ENCODE data around the gene CFAP46. TPM values are rescaled to one million over a fixed set of nuclear protein-coding genes. Genes with fewer than 3 reads are reported as not detected.
A peak's percentile ranks its signal among the peaks of the same experiment; 100 is the strongest.
"Not testable (repeated sequence)": the region's sequence is repeated elsewhere in the genome, so short reads cannot be mapped to it uniquely, and the experiment has no call there.

Gene CFAP46
- total and polyA plus RNA-seq, 4 donors, result 0.33 to 0.59 (median 0.42) TPM

- H3K4me3 ChIP-seq (ENCODE audit: low read depth in 1 of 3, low read length in 3 of 3), result no peak overlapping the region
- 84% methylated on average over 22 of the region's 22 CpGs for WGBS
- peaks cover 0 to 18% (median 7%) of the 10 kb centered on the region in 4 donors for H3K36me3 ChIP-seq (ENCODE audit: control insufficient read depth in 4 of 4, insufficient read depth in 3 of 4, low read depth in 1 of 4, low read length in 3 of 4)
- no peaks in the 10 kb centered on the region for H3K27me3 ChIP-seq (ENCODE audit: control insufficient read depth in 4 of 4, insufficient read depth in 4 of 4, low read length in 3 of 4)
- no peak overlapping the region for H3K27ac ChIP-seq (ENCODE audit: low read depth in 1 of 2, low read length in 2 of 2)
- no peak overlapping the region for H3K9ac ChIP-seq (ENCODE audit: low read depth in 1 of 2, low read length in 2 of 2)
- no peaks in the 10 kb centered on the region for H3K4me1 ChIP-seq (ENCODE audit: control insufficient read depth in 4 of 4, insufficient read depth in 4 of 4, low read length in 3 of 4)
- peak; percentile 41 for DNase-seq (ENCODE audit: low spot score)
- no peaks in the 10 kb centered on the region for H3K9me3 ChIP-seq (ENCODE audit: control insufficient read depth in 4 of 4, low read length in 3 of 4)
- TF ChIP-seq JUND (IDR thresholded peaks at IDR 0.05), result no peak
- TF ChIP-seq HNF4G (IDR thresholded peaks at IDR 0.05), result no peak
- no peak for TF ChIP-seq RXRA (IDR thresholded peaks at IDR 0.05)
- TF ChIP-seq EGR1 (IDR thresholded peaks at IDR 0.05; ENCODE audit: low read depth in 2 of 2), result no peak
- no peak for TF ChIP-seq GABPA (IDR thresholded peaks at IDR 0.05 in 1 of 2, conservative IDR thresholded peaks at IDR 0.05 in 1 of 2)
- no peak for TF ChIP-seq MAX (IDR thresholded peaks at IDR 0.05)
- no peak for TF ChIP-seq SP1 (IDR thresholded peaks at IDR 0.05)
- no peak for TF ChIP-seq RAD21 (IDR thresholded peaks at IDR 0.05)
- TF ChIP-seq FOXA2 (IDR thresholded peaks at IDR 0.05), result no peak
These were observed 167.2 kb downstream of the CFAP46 start for GRCh38 chr10:132774902-132775863.

GRCh38 chr10:132774181-132774901 lies 168.0 kb downstream of the CFAP46 start:
- TF ChIP-seq HNF4G (IDR thresholded peaks at IDR 0.05) (no peak), TAF1 (conservative IDR thresholded peaks at IDR 0.05) (no peak), JUND (IDR thresholded peaks at IDR 0.05) (no peak), YY1 (IDR thresholded peaks at IDR 0.05) (no peak), RAD21 (IDR thresholded peaks at IDR 0.05) (no peak), NR2F2 (IDR thresholded peaks at IDR 0.05) (no peak), RXRA (IDR thresholded peaks at IDR 0.05) (no peak), SP1 (IDR thresholded peaks at IDR 0.05) (no peak)
- Histone ChIP-seq H3K9me3 (ENCODE audit: control insufficient read depth in 4 of 4, low read length in 3 of 4) (no peaks in the 10 kb centered on the region), H3K4me1 (ENCODE audit: control insufficient read depth in 4 of 4, insufficient read depth in 4 of 4, low read length in 3 of 4) (no peaks in the 10 kb centered on the region), H3K4me3 (ENCODE audit: low read depth in 1 of 3, low read length in 3 of 3) (no peak overlapping the region), H3K36me3 (ENCODE audit: control insufficient read depth in 4 of 4, insufficient read depth in 3 of 4, low read depth in 1 of 4, low read length in 3 of 4) (peaks cover 0 to 13% (median 7%) of the 10 kb centered on the region in 4 donors), H3K27me3 (ENCODE audit: control insufficient read depth in 4 of 4, insufficient read depth in 4 of 4, low read length in 3 of 4) (no peaks in the 10 kb centered on the region), H3K27ac (ENCODE audit: low read depth in 1 of 2, low read length in 2 of 2) (no peak overlapping the region), H3K9ac (ENCODE audit: low read depth in 1 of 2, low read length in 2 of 2) (no peak overlapping the region)
- no peak for DNase-seq (ENCODE audit: low spot score)
- WGBS, result 76% methylated on average over 29 of the region's 29 CpGs

- not testable (repeated sequence) for H3K27me3 ChIP-seq (ENCODE audit: control insufficient read depth in 4 of 4, insufficient read depth in 4 of 4, low read length in 3 of 4); H3K4me1 ChIP-seq (ENCODE audit: control insufficient read depth in 4 of 4, insufficient read depth in 4 of 4, low read length in 3 of 4); H3K9me3 ChIP-seq (ENCODE audit: control insufficient read depth in 4 of 4, low read length in 3 of 4); H3K9ac ChIP-seq (ENCODE audit: low read depth in 1 of 2, low read length in 2 of 2); H3K4me3 ChIP-seq (ENCODE audit: low read depth in 1 of 3, low read length in 3 of 3); H3K27ac ChIP-seq (ENCODE audit: low read depth in 1 of 2, low read length in 2 of 2); DNase-seq (ENCODE audit: low spot score)
- H3K36me3 ChIP-seq (ENCODE audit: control insufficient read depth in 4 of 4, insufficient read depth in 3 of 4, low read depth in 1 of 4, low read length in 3 of 4), result peaks cover 0 to 15% (median 8%) of the 10 kb centered on the region in 4 donors
- 97% methylated on average over 20 of the region's 25 CpGs for WGBS
These were observed 169.6 kb downstream of the CFAP46 start for GRCh38 chr10:132772816-132773215.

All from liver (tissue), 9 donors.